CD14-positive monocyte (primary cell): ENCODE results near the gene KHDRBS2. TPM values are rescaled to one million over a fixed set of nuclear protein-coding genes. Genes with fewer than 3 reads are reported as not detected.

Experiments
- DNase-seq, 3 donors: peaks; one replicate each; pipeline ENCODE4 v3.0.0-alpha.2; 2011 to 2022
- H2AFZ ChIP-seq: 2 replicates; pipeline ENCODE4 v1.6.0; 2012; ENCODE audit warnings: mild to moderate bottlenecking, low read depth, low read length, inconsistent platforms; ENCODE audit not compliant: insufficient read depth, poor library complexity, severe bottlenecking
- H3K27ac ChIP-seq, 2 donors: 1 replicate in 1 of 2; 2 replicates in 1 of 2; pipeline ENCODE4 v1.5.1; 2012 to 2013; ENCODE audit warnings: low read length in 2 of 2, control low read depth in 1 of 2, inconsistent platforms in 1 of 2, low read depth in 1 of 2, mild to moderate bottlenecking in 1 of 2
- H3K27me3 ChIP-seq, 2 donors: one replicate each; pipeline versions ENCODE4 v1.6.0 to v1.6.1; 2011 to 2013; ENCODE audit warnings: low read length in 2 of 2; ENCODE audit not compliant: control insufficient read depth in 2 of 2, insufficient read depth in 2 of 2
- H3K36me3 ChIP-seq, 2 donors: replicated peaks in 1 of 2; 1 replicate in 1 of 2; 2 replicates in 1 of 2; pipeline versions ENCODE4 v1.5.1 to v1.6.1; 2012 to 2013; ENCODE audit warnings: low read length in 2 of 2, control low read depth in 1 of 2, inconsistent platforms in 1 of 2, mild to moderate bottlenecking in 1 of 2; ENCODE audit not compliant: insufficient read depth in 2 of 2, control insufficient read depth in 1 of 2
- H3K4me1 ChIP-seq, 2 donors: 1 replicate in 1 of 2; 2 replicates in 1 of 2; pipeline versions ENCODE4 v1.5.1 to v1.6.1; 2012 to 2013; ENCODE audit warnings: low read length in 2 of 2, control low read depth in 1 of 2, inconsistent platforms in 1 of 2, mild to moderate bottlenecking in 1 of 2, moderate library complexity in 1 of 2; ENCODE audit not compliant: insufficient read depth in 2 of 2, control insufficient read depth in 1 of 2
- H3K4me2 ChIP-seq: replicated peaks from 2 replicates; pipeline ENCODE3; 2012; ENCODE audit warnings: low read length, moderate library complexity, mild to moderate bottlenecking; ENCODE audit not compliant: poor library complexity, severe bottlenecking; ENCODE audit errors: extremely low read depth
- H3K4me3 ChIP-seq, 3 experiments: fragments of 200-600 bp in 1 of 3; sonication (generic) in 1 of 3; replicated peaks in 1 of 3; 1 replicate in 2 of 3; 2 replicates in 1 of 3; pipeline ENCODE4 v1.5.1; 2011 to 2013; ENCODE audit warnings: low read length in 3 of 3, mild to moderate bottlenecking in 3 of 3, control low read depth in 2 of 3, low read depth in 2 of 3, inconsistent platforms in 1 of 3, moderate library complexity in 1 of 3
- H3K79me2 ChIP-seq: 2 replicates; pipeline ENCODE4 v1.6.0; 2012; ENCODE audit warnings: mild to moderate bottlenecking, control low read depth, inconsistent platforms, low read length, moderate library complexity; ENCODE audit not compliant: insufficient read depth
- H3K9ac ChIP-seq: 2 replicates; pipeline ENCODE4 v1.6.0; 2017; ENCODE audit warnings: low read length, mild to moderate bottlenecking; ENCODE audit not compliant: insufficient read depth, poor library complexity, severe bottlenecking
- H3K9me3 ChIP-seq, 2 donors: replicated peaks in 1 of 2; 1 replicate in 1 of 2; 2 replicates in 1 of 2; pipeline versions ENCODE4 v1.5.1 to v1.6.1; 2012 to 2013; ENCODE audit warnings: low read length in 2 of 2, control low read depth in 1 of 2; ENCODE audit not compliant: control insufficient read depth in 1 of 2, insufficient read depth in 1 of 2
- H4K20me1 ChIP-seq: 2 replicates; pipeline ENCODE4 v1.6.0; 2012; ENCODE audit warnings: mild to moderate bottlenecking, low read length, control low read depth, moderate library complexity; ENCODE audit not compliant: insufficient read depth
- H3K27ac Mint-ChIP-seq, 7 donors: one replicate each; pipeline ENCODE4 v1.8.0; 2020; ENCODE audit warnings: mild to moderate bottlenecking in 7 of 7, mixed read lengths in 7 of 7, moderate library complexity in 6 of 7, inconsistent platforms in 2 of 7
- H3K27me3 Mint-ChIP-seq, 3 donors: one replicate each; pipeline ENCODE4 v1.8.0; 2021 to 2022; ENCODE audit warnings: low read depth in 3 of 3, mild to moderate bottlenecking in 3 of 3, mixed read lengths in 3 of 3, moderate library complexity in 3 of 3, inconsistent platforms in 1 of 3
- H3K36me3 Mint-ChIP-seq, 2 donors: one replicate each; pipeline ENCODE4 v1.8.0; 2020; ENCODE audit warnings: mixed read lengths in 2 of 2, inconsistent platforms in 1 of 2, mild to moderate bottlenecking in 1 of 2
- H3K4me1 Mint-ChIP-seq: one replicate; pipeline ENCODE4 v1.8.0; 2020; ENCODE audit warnings: mild to moderate bottlenecking, mixed read lengths
- H3K4me3 Mint-ChIP-seq, 2 donors: one replicate each; pipeline ENCODE4 v1.8.0; 2020; ENCODE audit warnings: mild to moderate bottlenecking in 2 of 2, mixed read lengths in 2 of 2, moderate library complexity in 1 of 2
- H3K9me3 Mint-ChIP-seq, 7 donors: one replicate each; pipeline ENCODE4 v1.8.0; 2020 to 2022; ENCODE audit warnings: mixed read lengths in 7 of 7, mild to moderate bottlenecking in 6 of 7, moderate library complexity in 6 of 7, inconsistent platforms in 2 of 7
- WGBS: methylation state at CpG from one replicate; pipeline ENCODE4 v1.1.5; 2013; ENCODE audit warnings: missing lambda C conversion rate; ENCODE audit not compliant: insufficient coverage; 5-methylcytosine and 5-hydroxymethylcytosine counted together
- intact Hi-C, 2 donors: fragments of 100-400 bp; cut with micrococcal nuclease; formaldehyde crosslinking; loops; one replicate each; pipeline versions ENCODE4 v1.15.0 to v1.15.1; 2023
- polyA plus RNA-seq, 3 donors: library from polyadenylated mRNA; depleted of rRNA in 1 of 3; unstranded in 2 of 3; stranded (reverse) in 1 of 3; fragments of 300-500 nt in 2 of 3; fragments of >200 nt in 1 of 3; fragmentation: Illumina TruSeq in 2 of 3; gene quantifications; 1 replicate in 2 of 3; 2 replicates in 1 of 3; pipeline ENCODE4 v1.2.3, GENCODE V29; 2012 to 2021
- TF ChIP-seq, protein P1 (sequence below): fragments of 200-600 bp; IDR thresholded peaks from one replicate; pipeline ENCODE4 v1.8.0; 2022; ENCODE audit warnings: antibody characterized with exemption, mild to moderate bottlenecking

KHDRBS2 gene
- polyA plus RNA-seq, 3 donors = 0.09 to 0.57 (median 0.14) TPM

GRCh38 chr6:62280099-62280498 lies 5.9 kb downstream of the KHDRBS2 start:
- DNase-seq = no peak
- no peak overlapping the region for H3K27ac Mint-ChIP-seq
- H3K4me1 Mint-ChIP-seq = peaks cover 3% of the 10 kb centered on the region
- TF ChIP-seq, protein P1, sequence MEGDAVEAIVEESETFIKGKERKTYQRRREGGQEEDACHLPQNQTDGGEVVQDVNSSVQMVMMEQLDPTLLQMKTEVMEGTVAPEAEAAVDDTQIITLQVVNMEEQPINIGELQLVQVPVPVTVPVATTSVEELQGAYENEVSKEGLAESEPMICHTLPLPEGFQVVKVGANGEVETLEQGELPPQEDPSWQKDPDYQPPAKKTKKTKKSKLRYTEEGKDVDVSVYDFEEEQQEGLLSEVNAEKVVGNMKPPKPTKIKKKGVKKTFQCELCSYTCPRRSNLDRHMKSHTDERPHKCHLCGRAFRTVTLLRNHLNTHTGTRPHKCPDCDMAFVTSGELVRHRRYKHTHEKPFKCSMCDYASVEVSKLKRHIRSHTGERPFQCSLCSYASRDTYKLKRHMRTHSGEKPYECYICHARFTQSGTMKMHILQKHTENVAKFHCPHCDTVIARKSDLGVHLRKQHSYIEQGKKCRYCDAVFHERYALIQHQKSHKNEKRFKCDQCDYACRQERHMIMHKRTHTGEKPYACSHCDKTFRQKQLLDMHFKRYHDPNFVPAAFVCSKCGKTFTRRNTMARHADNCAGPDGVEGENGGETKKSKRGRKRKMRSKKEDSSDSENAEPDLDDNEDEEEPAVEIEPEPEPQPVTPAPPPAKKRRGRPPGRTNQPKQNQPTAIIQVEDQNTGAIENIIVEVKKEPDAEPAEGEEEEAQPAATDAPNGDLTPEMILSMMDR = no peak
- no peak overlapping the region for H3K4me3 Mint-ChIP-seq
- Histone ChIP-seq H2AFZ (no peak overlapping the region), H3K4me1 (peaks cover 0 to 4% of the 10 kb centered on the region in 2 donors), H3K79me2 (no peaks in the 10 kb centered on the region), H4K20me1 (no peaks in the 10 kb centered on the region), H3K9me3 (no peaks in the 10 kb centered on the region), H3K4me3 (no peak overlapping the region), H3K27ac (no peak overlapping the region), H3K27me3 (peaks cover 2 to 11% of the 10 kb centered on the region in 2 donors), H3K36me3 (no peaks in the 10 kb centered on the region), H3K4me2 (no peak overlapping the region), H3K9ac (no peak overlapping the region)
- intact Hi-C loops = no loop called here
- 64% methylated on average over 3 of the region's 3 CpGs for WGBS
- no peaks in the 10 kb centered on the region for H3K36me3 Mint-ChIP-seq
- peaks cover 0 to 6% (median 0%) of the 10 kb centered on the region in 7 donors for H3K9me3 Mint-ChIP-seq
- H3K27me3 Mint-ChIP-seq = peaks cover 4 to 7% (median 6%) of the 10 kb centered on the region in 3 donors

DNA sequence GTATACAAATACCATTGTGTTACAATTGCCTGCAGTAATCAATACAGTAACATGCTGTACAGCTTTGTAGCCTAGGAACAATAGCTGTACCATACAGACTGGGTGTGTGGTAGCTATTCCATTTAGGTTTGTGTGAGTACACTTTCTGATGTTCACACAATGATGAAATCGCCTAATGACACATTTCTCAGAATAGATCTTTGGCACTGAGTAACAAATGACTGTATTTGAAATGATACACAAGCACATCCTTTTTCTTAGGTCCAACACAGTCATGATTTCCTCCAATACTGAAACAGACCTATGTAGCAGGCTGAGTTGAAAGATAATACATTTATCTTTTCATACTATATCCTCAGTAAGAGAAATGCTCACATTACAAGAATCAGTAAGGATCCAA lies 13.9 kb downstream of the KHDRBS2 start:
- no peak overlapping the region for H3K4me2 ChIP-seq
- H3K27me3 Mint-ChIP-seq = no peaks in the 10 kb centered on the region
- H3K27ac ChIP-seq = no peak overlapping the region
- DNase-seq = no peak
- H3K9me3 Mint-ChIP-seq = peaks cover 0 to 3% (median 0%) of the 10 kb centered on the region in 7 donors
- H3K4me3 Mint-ChIP-seq = no peak overlapping the region
- no peak overlapping the region for H3K9ac ChIP-seq
- H2AFZ ChIP-seq = no peak overlapping the region
- no peaks in the 10 kb centered on the region for H3K9me3 ChIP-seq
- no peaks in the 10 kb centered on the region for H3K4me1 Mint-ChIP-seq
- no peaks in the 10 kb centered on the region for H3K36me3 ChIP-seq
- TF ChIP-seq, protein P1 = no peak
- H3K27ac Mint-ChIP-seq = no peak overlapping the region
- no peak overlapping the region for H3K4me3 ChIP-seq
- H4K20me1 ChIP-seq = no peaks in the 10 kb centered on the region
- H3K79me2 ChIP-seq = no peaks in the 10 kb centered on the region
- intact Hi-C loops = no loop called here
- H3K36me3 Mint-ChIP-seq = no peaks in the 10 kb centered on the region
- no CpG with 5 or more reads among the region's 1 CpG for WGBS
- H3K27me3 ChIP-seq = no peaks in the 10 kb centered on the region
- H3K4me1 ChIP-seq = no peaks in the 10 kb centered on the region
